Activated naive CD4-positive, alpha-beta T cell treated with anti-CD3 and anti-CD28 coated beads, Interleukin-2, amount 50 U/mL, for 16 hours (primary cell): ENCODE measurements around the gene CACHD1.
A peak's percentile ranks its signal among the peaks of the same experiment; 100 is the strongest.
"Not testable (repeated sequence)": the region's sequence is repeated elsewhere in the genome, so short reads cannot be mapped to it uniquely, and the experiment has no call there.

Source experiments
- DNase-seq: peaks from one replicate; pipeline ENCODE4 v3.0.0-alpha.2; 2020

The CACHD1 gene

DNA sequence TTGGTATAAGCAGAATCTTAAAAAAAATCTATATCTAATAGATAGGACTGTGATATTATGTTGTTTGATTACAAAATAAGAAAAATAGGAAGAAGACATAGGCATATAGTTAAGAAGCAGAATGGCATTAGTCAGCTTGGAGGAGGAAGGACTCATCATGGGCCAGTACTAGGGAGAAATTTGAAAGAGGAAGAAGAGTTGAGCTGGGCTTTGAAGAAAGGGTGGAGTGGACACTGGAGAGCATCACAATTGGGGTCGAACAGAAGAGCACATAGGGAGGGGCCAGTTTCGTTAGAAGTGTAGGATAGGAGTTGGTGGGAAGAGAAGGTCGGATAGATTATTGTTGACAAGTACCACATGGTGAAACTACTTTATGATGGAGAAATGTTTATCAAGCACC lies 129.3 kb downstream of the CACHD1 start:
- DNase-seq: no peak

DNA sequence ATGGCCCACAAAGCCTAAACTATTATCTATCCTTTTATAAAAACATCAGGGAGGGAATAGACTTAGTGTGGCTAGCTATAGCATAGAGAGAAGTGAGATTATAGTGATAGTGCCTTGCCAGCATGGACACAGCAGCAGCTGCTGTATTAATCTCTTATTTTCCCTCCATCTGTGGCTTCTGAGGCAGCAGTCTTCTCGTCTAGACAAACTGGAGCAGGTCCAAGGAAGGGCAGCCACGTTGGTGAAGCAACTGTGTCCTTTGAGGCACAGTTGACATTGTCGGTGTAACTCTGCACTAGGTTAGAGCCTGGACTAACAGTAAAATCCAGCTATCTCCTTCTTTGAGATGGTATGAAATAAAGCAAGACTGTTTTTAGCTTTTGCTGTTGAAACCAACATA lies 131.3 kb downstream of the CACHD1 start:
- DNase-seq: no peak

DNA sequence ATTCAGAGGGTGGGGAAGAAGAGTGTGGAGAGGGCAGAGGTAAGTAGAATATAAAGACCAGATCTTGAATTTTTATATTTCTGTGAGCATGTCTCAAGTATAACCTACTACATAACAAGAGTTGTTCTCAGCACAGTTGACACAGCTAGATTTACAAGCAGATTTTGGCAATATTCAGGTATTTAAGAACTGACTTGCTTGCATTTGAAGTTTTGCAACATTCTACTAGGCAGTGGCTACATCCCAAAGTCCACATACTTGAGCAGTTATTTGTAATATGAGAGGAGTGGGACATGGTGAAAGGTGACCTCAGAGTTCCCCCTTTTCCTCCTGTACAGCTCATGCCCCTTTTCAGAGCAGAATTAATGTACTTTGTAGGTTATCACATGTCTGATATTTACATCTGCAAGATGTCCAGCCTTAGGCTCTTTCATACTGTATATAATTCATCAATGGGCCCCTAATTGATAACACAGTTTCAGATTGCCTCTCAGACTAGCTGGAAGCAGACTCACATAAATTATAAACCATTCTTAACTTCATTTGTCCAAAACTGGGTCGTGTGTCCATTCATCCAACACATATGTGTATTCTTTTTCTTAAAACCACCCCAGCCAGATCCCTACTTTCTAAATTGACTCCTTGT lies 138.2 kb downstream of the CACHD1 start:
- no peak for DNase-seq

DNA sequence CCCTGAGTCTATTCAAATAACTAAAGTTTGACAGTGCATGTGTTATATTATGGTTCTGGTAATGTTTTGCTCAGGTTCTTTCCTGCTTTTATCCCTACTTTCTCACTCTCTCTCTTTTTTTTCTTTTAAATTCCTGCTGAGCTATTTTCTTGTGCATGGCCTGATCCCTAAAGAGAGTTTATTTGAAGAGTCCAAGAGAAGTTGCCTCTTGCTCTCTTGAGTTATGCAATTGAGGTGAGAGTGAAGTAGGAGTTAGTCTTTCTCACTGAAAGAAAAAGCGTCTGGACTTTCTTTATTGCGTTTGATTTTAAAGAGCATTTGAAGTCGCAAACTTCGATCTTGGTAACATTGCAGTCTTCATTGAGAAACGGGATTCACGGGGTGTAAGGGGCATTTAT lies 138.7 kb downstream of the CACHD1 start:
- no peak for DNase-seq

DNA sequence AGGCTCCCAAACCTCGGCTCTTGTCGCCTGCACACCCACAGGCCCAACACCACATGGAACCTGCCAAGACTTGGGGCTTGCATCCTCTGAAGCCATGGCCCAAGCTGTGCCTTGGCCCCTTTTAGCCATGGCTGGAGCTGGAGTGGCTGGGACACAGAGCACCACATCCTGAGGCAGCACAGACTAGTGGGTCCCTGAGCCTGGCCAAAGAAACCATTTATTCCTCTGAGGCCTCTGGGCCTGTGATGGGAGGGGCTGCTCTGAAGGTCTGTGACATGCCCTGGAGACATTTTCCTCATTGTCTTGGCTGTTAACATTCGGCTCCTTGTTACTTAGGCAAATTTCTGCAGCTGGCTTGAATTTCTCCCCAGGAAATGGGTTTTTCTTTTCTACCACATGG lies 141.0 kb downstream of the CACHD1 start:
- DNase-seq: not testable (repeated sequence)

DNA sequence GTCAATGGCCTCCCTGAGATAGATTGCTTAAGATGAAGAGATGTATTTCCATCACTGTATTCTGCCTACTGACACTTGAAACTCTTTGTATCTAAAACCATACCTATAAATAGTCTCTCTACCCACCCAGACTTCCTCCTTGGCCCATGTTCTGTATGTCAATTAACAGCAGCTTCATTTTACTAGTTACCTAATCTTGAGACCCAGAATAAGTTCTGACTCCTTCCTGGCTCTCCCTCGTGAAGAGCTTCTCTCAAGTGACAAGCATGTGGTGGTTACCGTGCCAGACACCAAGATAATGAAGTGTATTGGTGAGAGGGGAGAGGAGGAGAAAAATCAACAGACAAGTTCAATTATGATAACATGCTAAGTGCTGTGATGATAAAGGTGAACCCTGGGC lies 146.1 kb downstream of the CACHD1 start:
- DNase-seq: no peak

DNA sequence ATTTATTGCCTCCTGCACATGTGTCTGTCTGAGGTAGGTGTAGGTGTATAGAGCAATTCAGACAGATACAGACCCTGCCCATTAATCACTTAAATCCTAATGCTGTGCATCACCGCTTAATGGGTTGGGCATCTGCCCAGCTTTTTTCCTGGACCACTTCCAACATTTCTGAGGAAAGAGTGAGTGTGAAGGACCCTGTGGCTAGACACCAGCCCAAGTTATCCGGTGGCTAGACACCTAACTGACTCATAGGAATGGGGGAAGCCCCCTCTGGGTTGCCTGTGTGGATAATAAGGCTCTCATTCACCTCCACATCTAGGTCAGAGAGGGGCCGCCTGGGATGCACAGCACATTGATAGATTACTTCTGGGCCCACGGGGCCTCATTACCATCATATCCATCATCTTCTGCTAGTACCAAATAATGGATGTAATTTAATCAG lies 153.8 kb downstream of the CACHD1 start:
- no peak for DNase-seq

DNA sequence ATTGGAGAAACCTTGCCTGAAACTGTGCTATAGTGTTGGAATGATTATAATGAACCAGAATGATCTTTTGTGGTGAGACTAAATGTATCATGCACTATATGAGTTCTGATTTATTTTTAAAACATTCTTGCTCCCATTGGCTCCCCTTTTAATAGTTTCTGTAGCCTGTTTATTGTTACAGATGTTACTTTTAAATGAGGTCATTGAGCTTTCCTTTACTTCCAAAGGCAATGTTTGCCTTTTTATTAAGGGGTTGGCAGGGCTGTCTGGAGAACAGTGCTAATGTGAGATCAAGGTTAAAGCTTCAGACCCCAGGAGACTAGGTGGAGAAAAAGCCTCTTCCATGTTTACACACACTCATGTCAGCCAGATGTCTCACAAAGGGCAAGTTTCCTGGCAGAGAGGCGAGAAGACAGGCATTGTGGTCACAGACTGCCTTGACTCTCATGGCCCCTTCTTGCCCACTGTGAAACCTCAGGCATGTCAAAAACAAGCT lies 154.3 kb downstream of the CACHD1 start:
- no peak for DNase-seq

DNA sequence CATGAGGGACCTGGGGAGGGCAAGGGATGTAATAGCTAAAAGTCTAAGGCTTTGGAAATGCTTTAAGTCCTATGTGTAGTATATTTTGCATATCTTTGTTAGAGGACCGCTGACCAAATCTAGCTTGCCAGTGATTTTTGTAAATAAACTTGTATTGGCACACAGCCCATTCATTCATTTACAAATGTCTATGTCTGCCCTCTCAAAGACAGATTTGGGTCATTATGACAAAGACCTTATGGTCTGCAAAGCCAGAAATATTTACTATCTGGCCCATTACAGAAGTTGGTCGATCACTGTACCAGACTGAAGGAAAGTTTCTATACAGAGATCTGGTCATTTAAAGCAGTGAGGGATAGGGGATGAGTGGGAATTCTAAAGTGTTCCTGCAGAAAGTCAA lies 154.9 kb downstream of the CACHD1 start:
- no peak for DNase-seq

DNA sequence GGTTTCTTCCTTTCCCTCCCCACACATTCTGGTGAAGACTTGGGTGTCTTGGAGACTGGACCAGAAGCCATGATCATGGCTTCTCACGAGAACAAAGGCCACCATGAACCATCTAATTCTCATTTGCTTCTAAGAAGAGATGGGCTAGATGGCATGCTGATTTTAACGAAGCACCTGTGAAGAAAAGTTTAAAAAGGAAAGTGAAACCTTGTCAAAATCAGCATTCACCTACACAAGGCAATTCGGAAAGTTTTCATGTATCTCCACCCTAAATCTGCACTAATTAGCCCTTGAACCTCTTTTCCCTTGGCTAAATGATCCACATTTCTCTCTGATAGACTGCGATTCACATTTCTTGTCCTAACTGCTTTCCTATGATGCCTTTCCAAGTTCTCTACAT lies 160.7 kb downstream of the CACHD1 start:
- no peak for DNase-seq

DNA sequence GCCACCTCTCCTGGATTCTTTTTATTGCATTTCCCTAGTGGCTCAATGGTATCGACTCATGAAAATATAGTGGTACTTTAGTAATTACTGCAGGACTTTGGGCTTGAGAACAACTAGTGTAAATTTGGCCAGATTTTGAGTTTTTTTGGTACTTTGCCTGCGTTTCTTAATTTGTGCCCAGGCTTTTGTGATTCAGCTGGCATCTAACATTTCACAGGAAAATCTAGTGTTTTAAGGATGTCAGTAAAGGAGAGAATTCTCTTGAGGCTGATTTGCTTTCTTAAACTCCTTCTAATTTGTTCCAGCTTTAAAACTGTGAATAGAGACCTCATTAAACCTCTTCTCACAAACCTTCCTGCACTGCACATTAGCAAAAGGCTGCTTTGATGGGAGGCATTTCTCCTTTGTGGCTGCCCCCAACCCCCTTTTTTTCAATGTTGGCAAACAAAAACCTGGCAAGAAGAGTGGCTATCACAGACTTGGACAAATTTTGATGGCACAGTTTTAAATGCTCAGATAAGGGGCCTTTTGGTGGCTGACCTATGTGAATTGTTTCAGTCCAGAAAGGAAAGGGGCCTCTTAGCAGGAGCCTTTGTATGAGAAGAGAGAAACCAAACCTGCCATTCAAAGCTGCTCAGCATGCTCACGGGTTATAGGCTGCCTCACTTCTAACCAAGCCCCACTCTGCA lies 161.6 kb downstream of the CACHD1 start:
- no peak for DNase-seq

DNA sequence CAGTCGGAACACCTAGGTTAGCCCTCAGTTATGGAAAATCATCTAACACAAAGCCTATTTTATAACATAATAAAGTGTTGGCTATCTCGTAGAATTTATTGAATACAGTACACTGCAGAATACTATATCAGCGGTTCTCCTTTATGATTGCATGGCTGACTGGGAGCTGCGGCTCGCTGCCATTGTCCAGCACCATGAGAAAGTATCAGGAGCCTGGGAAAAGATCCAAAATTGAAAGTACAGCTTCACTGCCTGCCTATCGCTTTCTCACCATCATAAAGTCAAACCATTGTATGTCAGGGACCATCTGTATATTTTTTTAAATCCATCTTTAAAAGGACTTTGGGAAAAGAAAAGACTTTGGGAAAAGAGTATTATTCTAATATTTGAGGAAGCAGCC lies 163.0 kb downstream of the CACHD1 start:
- DNase-seq: no peak

DNA sequence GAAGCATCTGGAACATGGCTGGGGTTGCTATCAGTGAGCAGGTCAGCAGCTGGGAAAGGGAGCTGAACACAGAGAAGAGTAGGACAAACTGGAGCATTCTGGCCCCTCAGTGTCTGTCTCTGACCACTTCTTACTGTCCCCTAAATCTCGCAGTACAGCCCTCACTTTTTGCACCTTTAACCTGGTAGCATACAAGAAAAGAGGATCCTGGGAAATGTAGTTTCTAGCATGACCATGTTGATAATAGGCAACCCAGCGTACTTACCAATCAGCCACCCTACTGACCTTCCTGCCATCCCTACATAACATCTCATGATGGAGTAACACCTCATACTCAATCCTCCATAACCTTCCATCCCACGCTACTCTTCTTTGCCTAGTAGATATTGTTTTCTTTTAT lies 175.8 kb downstream of the CACHD1 start:
- DNase-seq: no peak

DNA sequence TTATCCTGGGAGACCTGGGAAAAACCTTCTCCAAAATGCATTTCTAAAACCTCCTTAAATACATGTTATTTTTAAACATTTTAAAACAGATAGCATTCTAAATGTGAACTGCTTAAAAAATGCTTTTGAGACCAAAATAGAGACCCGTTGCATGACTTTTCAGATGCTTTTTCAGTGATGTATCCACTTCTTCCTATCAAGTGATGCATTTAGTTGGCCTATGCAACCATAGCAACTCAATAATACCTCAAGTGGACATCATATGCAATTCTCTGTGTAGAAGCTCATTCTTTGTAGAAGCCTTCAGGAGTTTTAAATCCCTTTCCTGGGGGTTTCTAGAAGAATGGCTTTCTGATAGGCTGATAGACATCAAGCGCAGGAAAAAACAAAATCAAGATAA lies 180.5 kb downstream of the CACHD1 start:
- DNase-seq: no peak

DNA sequence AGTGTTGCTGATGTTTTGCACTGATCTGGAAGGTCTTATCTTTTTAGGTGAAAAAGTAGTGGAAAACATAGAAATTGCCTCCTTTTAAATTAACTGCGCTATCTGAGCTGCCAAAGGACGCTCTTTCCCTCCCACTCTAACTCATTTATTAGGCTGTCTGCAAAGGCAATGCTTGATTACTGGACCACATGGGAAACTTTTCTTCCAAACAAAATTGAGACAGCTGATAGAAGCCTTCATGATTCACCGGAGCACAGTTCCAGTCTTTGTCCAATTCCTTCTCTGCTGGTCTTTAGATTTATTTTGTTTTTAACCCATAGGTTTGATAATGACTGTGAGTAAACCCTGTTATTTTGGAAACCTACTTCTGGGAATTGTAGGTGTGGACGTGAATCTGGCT lies 181.9 kb downstream of the CACHD1 start:
- DNase-seq: no peak

DNA sequence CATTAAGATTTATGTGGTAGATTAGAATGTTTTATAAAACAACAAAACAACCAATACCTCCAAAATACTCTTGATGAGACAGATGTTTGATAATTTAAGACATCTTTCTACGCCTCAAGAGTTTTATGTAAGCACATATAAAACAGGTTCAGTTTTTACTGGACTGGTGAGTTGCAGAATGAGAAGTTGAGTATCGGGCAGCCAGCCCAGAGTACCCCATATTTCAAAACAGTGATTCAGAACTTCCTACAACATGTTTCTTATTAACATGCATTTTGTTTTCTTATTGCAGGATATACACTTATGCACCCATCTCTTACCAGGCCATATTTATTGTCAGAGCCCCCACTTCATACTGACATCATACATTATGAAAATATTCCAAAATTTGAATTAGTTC lies 183.5 kb downstream of the CACHD1 start:
- DNase-seq: no peak

DNA sequence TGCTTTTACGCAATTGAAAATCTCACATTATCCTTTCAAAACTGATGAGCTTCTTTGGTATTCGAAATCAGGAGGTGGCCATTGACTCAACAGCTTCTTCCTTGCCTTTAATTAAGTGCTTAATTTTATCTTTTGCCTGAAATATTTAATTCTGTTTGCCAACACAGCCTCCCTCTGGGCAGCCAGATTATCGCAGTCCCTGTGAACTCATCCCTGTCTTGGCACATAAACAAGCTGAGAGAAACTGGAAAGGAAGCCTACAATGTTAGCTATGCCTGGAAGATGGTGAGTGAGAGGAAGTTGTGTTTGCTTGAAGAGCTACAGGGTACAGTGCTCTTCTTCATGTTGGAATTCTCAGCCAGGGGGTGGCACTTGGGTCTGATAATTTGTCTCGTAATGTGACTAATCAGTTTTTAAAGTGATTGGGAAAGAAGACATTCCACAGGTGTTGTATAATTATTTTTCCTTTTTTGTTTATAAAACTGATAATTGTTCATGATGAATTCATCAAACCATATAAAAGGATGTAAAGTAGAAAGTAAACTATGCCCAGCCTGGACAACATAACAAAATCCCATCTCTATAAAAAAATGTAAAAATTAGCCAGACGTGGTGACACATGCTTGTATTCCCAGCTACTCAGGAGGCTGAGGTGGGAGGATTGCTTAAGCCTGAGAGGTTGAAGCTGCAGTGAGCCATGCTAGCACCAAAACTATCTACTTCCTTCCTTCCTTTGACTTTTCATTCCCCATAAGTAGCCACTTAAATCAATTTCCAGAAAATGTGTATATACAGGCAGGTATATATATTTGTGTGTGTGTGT lies 184.8 kb downstream of the CACHD1 start:
- DNase-seq: no peak

DNA sequence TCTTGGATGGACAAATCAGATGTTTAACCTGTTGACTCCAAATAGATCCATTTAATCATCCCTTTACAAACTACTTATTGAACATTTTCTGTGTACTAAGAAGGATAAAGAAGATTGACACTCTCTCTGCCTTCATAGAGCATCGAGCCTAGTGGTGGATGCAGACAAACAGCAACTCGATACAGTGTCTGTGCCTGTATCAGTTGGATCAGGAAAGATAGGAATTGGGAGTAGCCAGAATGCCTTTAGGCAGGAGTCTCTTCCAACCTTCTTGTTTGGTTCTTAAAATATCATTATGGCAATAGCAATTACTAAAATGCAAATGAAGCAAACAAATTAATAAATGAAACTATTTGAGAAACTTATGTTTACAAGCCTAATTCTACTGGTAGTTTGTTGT lies 185.9 kb downstream of the CACHD1 start:
- no peak for DNase-seq

DNA sequence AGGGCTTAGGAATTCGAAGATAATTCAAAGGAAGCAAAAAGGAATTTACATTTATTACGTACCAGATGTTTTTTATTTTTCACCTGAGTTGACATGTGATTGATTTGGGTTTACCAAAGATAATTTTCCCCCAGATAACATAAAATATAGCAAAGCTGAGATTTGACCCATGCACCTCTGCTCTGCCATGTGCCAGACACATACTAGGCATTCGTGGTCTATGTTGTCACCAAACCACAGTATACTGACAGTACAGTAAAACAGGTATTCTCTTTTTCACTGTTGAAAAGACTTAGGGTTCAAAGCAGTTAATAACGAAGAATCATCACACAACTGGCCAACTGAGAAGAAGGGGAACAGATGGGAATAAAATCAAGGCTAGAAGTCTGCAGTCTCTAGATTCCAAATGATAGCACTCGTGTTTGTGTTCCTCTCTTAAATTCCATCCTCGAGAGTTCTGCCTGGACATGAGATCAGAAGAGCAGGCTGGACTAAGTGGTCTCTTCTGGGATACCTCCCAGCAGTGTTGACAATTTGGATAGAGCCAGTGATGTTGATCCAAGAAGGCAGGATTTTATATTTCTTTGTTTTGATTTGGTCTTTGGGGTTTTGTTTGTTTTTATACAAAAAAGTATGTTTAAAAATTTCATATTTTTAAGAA lies 189.7 kb downstream of the CACHD1 start:
- DNase-seq: no peak

DNA sequence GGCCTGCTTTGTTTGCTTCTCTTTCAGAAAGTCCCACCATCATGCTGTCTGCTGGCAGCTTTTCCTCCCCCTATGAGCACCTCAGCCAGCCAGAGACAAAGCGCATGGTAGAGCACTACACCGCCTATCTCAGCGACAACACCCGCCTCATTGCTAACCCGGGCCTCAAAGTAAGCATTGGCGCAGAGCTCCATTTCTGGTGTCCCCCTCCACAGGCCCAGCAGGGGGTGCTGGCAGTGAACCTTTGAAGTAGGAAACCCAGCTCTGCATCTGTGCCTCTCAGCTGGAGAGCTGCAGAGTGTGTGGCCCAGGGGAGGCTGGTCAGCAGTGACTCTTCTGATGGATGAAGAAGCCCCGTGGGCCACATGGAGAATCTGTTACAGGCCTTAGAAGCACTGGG lies 193.7 kb downstream of the CACHD1 start:
- peak; percentile 11 for DNase-seq

DNA sequence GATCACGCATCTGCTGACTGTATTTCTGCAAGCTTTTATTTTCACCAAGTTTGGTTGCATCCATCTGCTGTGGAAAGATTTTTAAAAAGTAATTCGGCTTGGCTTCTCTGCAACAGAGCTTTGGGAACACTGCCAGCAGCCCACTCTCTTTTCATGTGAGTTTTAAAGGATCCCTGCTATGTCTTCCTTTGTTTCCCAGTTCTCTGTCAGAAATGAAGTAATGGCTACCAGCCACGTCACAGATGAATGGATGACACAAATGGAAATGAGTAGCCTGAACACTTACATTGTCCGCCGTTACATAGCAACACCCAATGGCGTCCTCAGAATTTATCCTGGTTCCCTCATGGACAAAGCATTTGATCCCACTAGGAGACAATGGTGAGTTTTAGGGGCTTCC lies 194.4 kb downstream of the CACHD1 start:
- DNase-seq: no peak

DNA sequence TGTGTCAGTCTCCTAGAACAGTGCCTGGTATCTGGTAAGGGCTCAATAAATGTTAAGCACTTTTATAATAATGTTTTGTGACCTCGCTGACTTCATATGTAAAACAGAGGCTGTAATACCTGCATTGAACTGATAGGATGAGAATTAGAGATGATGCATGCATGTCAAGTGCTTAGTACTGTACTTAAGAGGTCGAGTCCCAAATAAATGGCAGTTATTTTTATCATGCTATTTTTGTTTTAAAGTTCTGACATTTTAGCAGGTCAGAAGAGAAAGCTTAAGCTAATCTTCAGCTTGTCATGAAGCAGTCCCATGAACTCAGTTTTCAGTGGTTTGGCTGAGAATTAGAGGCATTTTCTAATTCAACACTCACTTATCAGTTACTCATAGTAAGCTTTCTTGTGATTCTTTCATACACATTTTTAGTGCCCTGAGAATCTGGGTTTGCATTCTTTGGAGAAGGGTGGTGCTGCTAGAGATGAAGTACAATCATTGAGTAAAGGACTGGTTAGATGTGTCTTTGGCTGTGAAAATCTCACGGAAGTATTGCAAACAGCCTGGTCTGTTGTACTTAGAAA lies 199.3 kb downstream of the CACHD1 start:
- DNase-seq: no peak
